T-cell (primary cell): ENCODE results near the gene SNRPA1. TPM values are rescaled to one million over a fixed set of nuclear protein-coding genes. Genes with fewer than 3 reads are reported as not detected.

Experiments used
- ATAC-seq, 4 experiments: fragments of 200-7000 bp in 3 of 4; fragments of 150-1000 bp in 1 of 4; cut with Tn5 transposase; replicated peaks in 1 of 4; 1 replicate in 3 of 4; 2 replicates in 1 of 4; pipeline ENCODE4 v1.10.0; 2021; ENCODE audit warnings: moderate library complexity in 3 of 4, mild to moderate bottlenecking in 2 of 4, moderate number of reproducible peaks in 1 of 4
- CTCF ChIA-PET, 2 donors: fragments of 300-600 bp; sonication (Branson Sonifier 250); formaldehyde crosslinking; loops; one replicate each; lab custom pipeline; 2022; ENCODE audit warnings: antibody characterized with exemption in 2 of 2; lab: Charles Lee
- POLR2A ChIA-PET, 2 donors: fragments of 300-600 bp; sonication (Branson Sonifier 250); formaldehyde crosslinking; loops; one replicate each; lab custom pipeline; 2022; ENCODE audit warnings: antibody characterized with exemption in 2 of 2; lab: Charles Lee
- DNase-seq, 35 experiments: peaks; one replicate each; pipeline versions ENCODE4 v3.0.0 to v3.0.0-alpha.2; 2013 to 2023
- H3K27ac ChIP-seq: one replicate; pipeline ENCODE4 v1.5.1; 2013; ENCODE audit warnings: low read length
- H3K27me3 ChIP-seq, 2 experiments: replicated peaks in 1 of 2; 1 replicate in 1 of 2; 2 replicates in 1 of 2; pipeline versions ENCODE4 v1.6.1 to v1.7.0; 2013; ENCODE audit warnings: low read length in 1 of 2, mixed read lengths in 1 of 2; ENCODE audit not compliant: control insufficient read depth in 2 of 2, insufficient read depth in 2 of 2; ENCODE audit errors: extremely low read depth in 1 of 2
- H3K36me3 ChIP-seq, 2 donors: 1 replicate in 1 of 2; 2 replicates in 1 of 2; pipeline versions ENCODE4 v1.6.1 to v1.7.0; 2013; ENCODE audit warnings: low read length in 1 of 2; ENCODE audit not compliant: control insufficient read depth in 2 of 2, insufficient read depth in 1 of 2; ENCODE audit errors: extremely low read depth in 1 of 2
- H3K4me1 ChIP-seq, 2 experiments: 1 replicate in 1 of 2; 2 replicates in 1 of 2; pipeline versions ENCODE4 v1.6.1 to v1.7.0; 2013; ENCODE audit warnings: low read length in 2 of 2, mixed read lengths in 1 of 2; ENCODE audit not compliant: insufficient read depth in 2 of 2, control insufficient read depth in 1 of 2; ENCODE audit errors: extremely low read depth in 1 of 2
- H3K4me3 ChIP-seq, 2 donors: 1 replicate in 1 of 2; 2 replicates in 1 of 2; pipeline versions ENCODE4 v1.5.1 to v1.7.0; 2013; ENCODE audit warnings: mild to moderate bottlenecking in 2 of 2, low read length in 1 of 2, moderate library complexity in 1 of 2; ENCODE audit not compliant: control insufficient read depth in 1 of 2; ENCODE audit errors: extremely low read depth in 1 of 2
- H3K9me3 ChIP-seq: 2 replicates; pipeline ENCODE4 v1.7.0; 2013
- H3K27ac Mint-ChIP-seq, 2 donors: one replicate each; pipeline ENCODE4 v1.8.0; 2020 to 2021; ENCODE audit warnings: mild to moderate bottlenecking in 2 of 2, mixed read lengths in 2 of 2
- H3K27me3 Mint-ChIP-seq, 2 donors: one replicate each; pipeline ENCODE4 v1.8.0; 2021 to 2022; ENCODE audit warnings: mixed read lengths in 2 of 2
- H3K36me3 Mint-ChIP-seq: one replicate; pipeline ENCODE4 v1.8.0; 2021; ENCODE audit warnings: mixed read lengths
- H3K4me1 Mint-ChIP-seq, 3 donors: one replicate each; pipeline ENCODE4 v1.8.0; 2020 to 2022; ENCODE audit warnings: mixed read lengths in 3 of 3, mild to moderate bottlenecking in 1 of 3
- H3K4me3 Mint-ChIP-seq, 3 donors: one replicate each; pipeline ENCODE4 v1.8.0; 2020 to 2022; ENCODE audit warnings: mild to moderate bottlenecking in 3 of 3, mixed read lengths in 3 of 3, moderate library complexity in 3 of 3
- H3K9me3 Mint-ChIP-seq, 3 donors: one replicate each; pipeline ENCODE4 v1.8.0; 2020 to 2022; ENCODE audit warnings: mixed read lengths in 3 of 3
- WGBS: methylation state at CpG from one replicate; pipeline ENCODE4 v1.1.5; 2013; ENCODE audit warnings: missing lambda C conversion rate; ENCODE audit not compliant: insufficient coverage; 5-methylcytosine and 5-hydroxymethylcytosine counted together
- total RNA-seq, 35 experiments: library from RNA in 6 of 35; stranded (reverse) in 6 of 35; fragments of 120-200 nt in 1 of 35; gene quantifications; one replicate each; pipeline versions ENCODE4 v1.2.1 to v1.2.4 and lab custom pipeline; 2013 to 2026

Gene SNRPA1
- total RNA-seq, 5 donors from 2014 or later (not counting 1 experiment from before 2014, with no cell fraction given) = 77.0 to 199 (median 97.0) TPM

DNA sequence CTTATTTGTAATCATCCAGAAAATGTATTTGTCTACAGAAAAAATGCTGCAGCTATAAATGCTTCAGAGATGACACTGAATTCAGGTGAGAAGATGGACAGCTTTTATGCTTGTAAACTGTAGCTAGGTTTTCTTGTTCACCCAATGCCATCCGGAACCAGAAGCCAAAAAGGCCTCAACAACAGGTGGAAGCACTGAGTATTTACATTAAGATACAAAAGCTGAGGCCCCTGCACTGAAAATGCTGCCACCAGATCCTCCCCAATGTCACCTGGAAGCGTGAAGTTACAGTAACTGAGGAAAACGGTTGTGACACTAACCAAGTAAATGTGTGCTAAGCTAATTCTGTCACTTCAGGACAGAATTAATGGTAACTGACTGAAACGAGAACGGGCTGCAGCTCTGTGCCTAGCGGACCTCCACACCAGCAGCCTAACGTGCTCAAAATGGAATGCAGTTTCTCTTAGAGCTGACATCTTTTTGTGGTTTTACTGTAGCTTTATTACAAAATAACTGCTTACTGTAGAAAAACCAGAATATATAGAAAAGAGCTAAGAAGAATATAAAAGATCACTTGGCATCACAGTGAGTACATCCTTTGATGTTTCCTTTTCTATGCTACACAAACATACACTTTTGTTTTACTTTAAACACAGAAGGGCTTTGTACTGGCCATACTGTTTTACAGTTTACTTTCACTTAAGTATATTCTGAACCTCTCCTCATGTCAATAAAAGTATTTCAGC lies 50.8 kb downstream of the SNRPA1 start:
- Mint-ChIP-seq H3K36me3 (no peaks in the 10 kb centered on the region), H3K27ac (peak overlapping the region; percentile 21 to 75), H3K27me3 (no peaks in the 10 kb centered on the region), H3K4me3 (peak overlapping the region; percentile 18 to 70 (median 22)), H3K4me1 (peaks cover 73 to 95% (median 87%) of the 10 kb centered on the region in 3 donors), H3K9me3 (no peaks in the 10 kb centered on the region)
- no peak overlapping the region for H3K4me3 ChIP-seq
- WGBS = no CpG with 5 or more reads among the region's 7 CpGs
- no peaks in the 10 kb centered on the region for H3K36me3 ChIP-seq
- DNase-seq (peak in 1 of 35 experiments; percentile 32), ATAC-seq (no peak)
- H3K27me3 ChIP-seq = no peaks in the 10 kb centered on the region
- ChIA-PET POLR2A (interaction anchor here (0.6 to 0.7 kb wide), 2 partner anchors 23 to 398 kb away, joined by 3 read pairs; no protein-coding TSS in a partner anchor), CTCF (interaction anchor here (0.7 to 2.0 kb wide), 3 partner anchors 11 to 220 kb away, joined by 3 to 8 read pairs (median 3); no protein-coding TSS in a partner anchor)
- peak overlapping the region; percentile 26 for H3K27ac ChIP-seq
- H3K4me1 ChIP-seq = peaks cover 38 to 62% of the 10 kb centered on the region in 2 experiments
- no peaks in the 10 kb centered on the region for H3K9me3 ChIP-seq

DNA sequence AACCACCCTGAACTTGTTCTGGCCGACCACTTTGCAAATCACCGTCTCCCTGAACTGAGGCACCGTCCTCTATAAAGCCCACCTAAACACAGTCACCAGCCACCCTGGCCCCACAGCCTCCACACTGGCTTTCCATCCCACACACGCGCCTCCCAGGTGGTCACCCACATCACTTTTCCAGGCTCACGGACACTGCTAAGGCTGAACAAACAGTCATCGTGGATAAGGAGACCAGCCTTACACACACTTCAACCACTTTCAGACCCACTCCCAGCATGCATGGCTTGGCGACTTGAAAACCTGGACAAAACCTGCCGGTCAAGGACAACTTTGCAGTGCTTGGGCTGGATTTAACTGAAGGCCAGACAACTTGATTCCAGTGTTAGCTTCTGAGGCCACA lies 51.6 kb downstream of the SNRPA1 start:
- Mint-ChIP-seq H3K9me3 (no peaks in the 10 kb centered on the region), H3K36me3 (no peaks in the 10 kb centered on the region), H3K4me3 (peak overlapping the region; percentile 18 to 70 (median 65)), H3K27me3 (no peaks in the 10 kb centered on the region), H3K4me1 (peaks cover 72 to 97% (median 90%) of the 10 kb centered on the region in 3 donors), H3K27ac (peak overlapping the region; percentile 75 to 84)
- Histone ChIP-seq H3K4me1 (peaks cover 41 to 64% of the 10 kb centered on the region in 2 experiments), H3K36me3 (no peaks in the 10 kb centered on the region), H3K9me3 (no peaks in the 10 kb centered on the region), H3K27me3 (no peaks in the 10 kb centered on the region), H3K4me3 (no peak overlapping the region), H3K27ac (peak overlapping the region; percentile 26)
- 98% methylated on average over 9 of the region's 9 CpGs for WGBS
- no peak for DNase-seq
- ChIA-PET POLR2A (no interaction called here), CTCF (interaction anchor here (0.8 to 1.5 kb wide), 4 partner anchors 9 to 398 kb away, joined by 3 to 8 read pairs (median 4); partner anchors contain the start of gene CHSY1 (in 1 of the 2))
- ATAC-seq = no peak

DNA sequence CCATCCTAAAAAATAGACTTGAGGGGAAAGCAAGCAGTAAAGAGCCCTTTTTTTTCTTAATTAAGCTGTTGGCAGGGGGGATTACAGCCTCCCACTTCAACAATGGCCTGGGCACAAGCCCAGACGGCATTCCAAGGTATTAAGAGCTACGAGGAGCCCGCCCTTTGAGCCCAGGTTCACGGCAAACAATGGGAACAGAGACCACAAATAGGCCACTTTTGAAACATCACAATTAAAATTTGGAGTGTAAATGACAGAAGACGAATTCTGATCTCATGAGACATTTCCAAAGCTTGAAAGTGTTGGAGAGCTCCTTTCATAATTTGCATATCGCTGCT lies 52.1 kb downstream of the SNRPA1 start:
- ATAC-seq (no peak), DNase-seq (no peak)
- Mint-ChIP-seq H3K27me3 (no peaks in the 10 kb centered on the region), H3K4me3 (peak overlapping the region; percentile 63 to 70 (median 65)), H3K9me3 (no peaks in the 10 kb centered on the region), H3K27ac (peak overlapping the region; percentile 75 to 84), H3K4me1 (peaks cover 68 to 92% (median 86%) of the 10 kb centered on the region in 3 donors), H3K36me3 (no peaks in the 10 kb centered on the region)
- Histone ChIP-seq H3K4me3 (peak overlapping the region in 1 of 2 donors; percentile 41), H3K4me1 (peaks cover 41 to 61% of the 10 kb centered on the region in 2 experiments), H3K27ac (peak overlapping the region; percentile 60), H3K27me3 (no peaks in the 10 kb centered on the region), H3K9me3 (no peaks in the 10 kb centered on the region), H3K36me3 (no peaks in the 10 kb centered on the region)
- no CpG with 5 or more reads among the region's 6 CpGs for WGBS
- CTCF ChIA-PET = interaction anchor here (0.8 to 1.5 kb wide), 4 partner anchors 9 to 399 kb away, joined by 3 to 8 read pairs (median 6); partner anchors contain the start of gene CHSY1 (in 2 of the 2)
- POLR2A ChIA-PET = interaction anchor here in 1 of 2 donors (1.4 kb wide), 1 partner anchor 9 kb away, joined by 5 read pairs; no protein-coding TSS in a partner anchor

DNA sequence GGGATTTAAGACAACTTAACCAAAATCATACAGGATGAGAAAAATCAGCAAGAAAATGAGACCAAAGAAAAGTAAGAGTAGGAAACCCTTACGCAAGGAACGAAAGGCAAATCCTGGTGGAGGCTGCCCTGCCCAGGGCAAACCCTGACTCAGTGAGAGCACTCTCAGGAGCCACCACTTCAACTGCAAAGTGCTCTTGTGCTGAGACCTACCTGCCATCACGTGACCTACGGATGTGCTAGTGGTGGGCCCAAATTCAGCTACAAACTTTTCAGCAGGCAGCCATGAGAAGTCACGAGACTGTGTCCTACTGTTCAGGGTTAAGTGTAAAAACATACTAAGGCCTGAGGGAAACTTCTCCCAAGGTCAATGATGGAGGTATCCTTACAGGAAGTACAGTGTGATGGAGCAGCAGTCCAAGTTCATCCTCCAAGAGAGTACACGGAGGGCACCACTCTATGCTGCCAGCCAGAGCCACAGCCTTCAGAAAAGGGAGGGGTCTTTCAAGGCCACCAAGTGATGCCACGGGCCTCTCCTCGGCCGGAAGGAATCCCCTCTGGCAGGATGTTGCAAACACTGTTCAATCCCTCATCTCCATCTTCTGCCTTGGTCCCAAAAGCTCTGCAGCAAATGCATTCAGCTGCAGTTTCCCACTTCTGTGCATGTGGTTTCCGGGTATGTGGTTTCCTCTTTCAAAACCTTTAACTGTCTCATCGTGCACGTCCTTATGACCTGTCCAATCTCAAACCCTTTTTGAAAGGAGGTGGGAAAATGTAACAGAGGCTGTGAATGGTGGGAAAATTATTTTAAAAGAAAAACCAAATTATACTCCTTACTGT lies 52.7 kb downstream of the SNRPA1 start:
- 33% methylated on average over 4 of the region's 12 CpGs for WGBS
- Mint-ChIP-seq H3K27me3 (no peaks in the 10 kb centered on the region), H3K27ac (peak overlapping the region; percentile 75 to 84), H3K36me3 (no peaks in the 10 kb centered on the region), H3K4me1 (peaks cover 67 to 89% (median 80%) of the 10 kb centered on the region in 3 donors), H3K4me3 (peak overlapping the region; percentile 63 to 70 (median 65)), H3K9me3 (no peaks in the 10 kb centered on the region)
- H3K9me3 ChIP-seq = no peaks in the 10 kb centered on the region
- ATAC-seq (peak; percentile 76 to 92 (median 84)), DNase-seq (peak in 34 of 35 experiments; percentile 27 to 87 (median 60))
- CTCF ChIA-PET = interaction anchor here (0.6 to 1.5 kb wide), 7 partner anchors 9 to 399 kb away, joined by 3 to 8 read pairs (median 5); partner anchors contain the start of gene CHSY1 (in 2 of the 2)
- no peaks in the 10 kb centered on the region for H3K36me3 ChIP-seq
- POLR2A ChIA-PET = interaction anchor here (0.6 to 1.4 kb wide), 2 partner anchors 10 kb away, joined by 3 to 5 read pairs; partner anchors contain the start of gene CHSY1 (in 1 of the 2)
- H3K4me1 ChIP-seq = peaks cover 41 to 59% of the 10 kb centered on the region in 2 experiments
- peak overlapping the region; percentile 60 for H3K27ac ChIP-seq
- H3K27me3 ChIP-seq = no peaks in the 10 kb centered on the region
- H3K4me3 ChIP-seq = peak overlapping the region; percentile 16 to 41

DNA sequence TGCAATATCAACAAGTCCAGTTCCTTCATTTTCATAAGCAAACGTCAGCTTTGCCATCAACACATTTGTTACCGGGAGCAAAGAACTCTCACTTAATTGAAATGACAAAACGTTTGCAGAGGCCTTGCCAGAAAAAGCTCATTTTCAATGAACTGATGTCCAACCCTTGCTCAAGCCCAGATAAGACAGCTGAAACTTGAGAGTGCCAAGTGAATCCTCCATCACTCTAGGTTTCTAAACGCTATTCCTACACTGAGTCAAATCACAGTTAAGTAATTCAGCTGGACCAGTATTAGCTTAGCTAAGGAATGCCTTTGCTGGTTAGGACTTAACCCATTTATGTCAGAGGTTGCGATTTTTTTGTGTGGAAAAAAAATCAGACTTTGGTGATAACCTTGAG lies 54.7 kb downstream of the SNRPA1 start:
- Mint-ChIP-seq H3K36me3 (peaks cover 8% of the 10 kb centered on the region), H3K4me1 (peaks cover 51 to 76% (median 73%) of the 10 kb centered on the region in 3 donors), H3K9me3 (no peaks in the 10 kb centered on the region), H3K27ac (peak overlapping the region in 1 of 2 donors; percentile 58), H3K27me3 (no peaks in the 10 kb centered on the region), H3K4me3 (peak overlapping the region in 1 of 3 donors; percentile 56)
- H3K9me3 ChIP-seq = no peaks in the 10 kb centered on the region
- H3K36me3 ChIP-seq = peaks cover 0 to 4% of the 10 kb centered on the region in 2 donors
- ChIA-PET CTCF (interaction anchor here (0.5 to 2.2 kb wide), 8 partner anchors 10 to 644 kb away, joined by 3 to 8 read pairs (median 3); no protein-coding TSS in a partner anchor), POLR2A (interaction anchor here in 1 of 2 donors (0.9 kb wide), 1 partner anchor 9 kb away, joined by 3 read pairs; no protein-coding TSS in a partner anchor)
- H3K4me1 ChIP-seq = peaks cover 39 to 54% of the 10 kb centered on the region in 2 experiments
- H3K4me3 ChIP-seq = no peak overlapping the region
- H3K27me3 ChIP-seq = no peaks in the 10 kb centered on the region
- ATAC-seq = no peak
- no peak overlapping the region for H3K27ac ChIP-seq
- 17% methylated on average over 1 of the region's 5 CpGs for WGBS
- DNase-seq = no peak
